Retinal pigment epithelial cell (primary cell): ENCODE data around the gene CCDC184.
A peak's percentile ranks its signal among the peaks of the same experiment; 100 is the strongest.

Experiments used
- DNase-seq: peaks from one replicate; pipeline ENCODE4 v3.0.0-alpha.2; 2010; ENCODE audit warnings: low read depth
- H3K4me3 ChIP-seq: 2 replicates; pipeline ENCODE4 v1.5.1; 2011; ENCODE audit warnings: mild to moderate bottlenecking, low read length, control low read depth, moderate library complexity
- CTCF ChIP-seq: conservative IDR thresholded peaks from 2 replicates; pipeline ENCODE4 v1.5.1; 2011; ENCODE audit warnings: low read depth, low read length, control low read depth, inconsistent platforms

Gene CCDC184

DNA sequence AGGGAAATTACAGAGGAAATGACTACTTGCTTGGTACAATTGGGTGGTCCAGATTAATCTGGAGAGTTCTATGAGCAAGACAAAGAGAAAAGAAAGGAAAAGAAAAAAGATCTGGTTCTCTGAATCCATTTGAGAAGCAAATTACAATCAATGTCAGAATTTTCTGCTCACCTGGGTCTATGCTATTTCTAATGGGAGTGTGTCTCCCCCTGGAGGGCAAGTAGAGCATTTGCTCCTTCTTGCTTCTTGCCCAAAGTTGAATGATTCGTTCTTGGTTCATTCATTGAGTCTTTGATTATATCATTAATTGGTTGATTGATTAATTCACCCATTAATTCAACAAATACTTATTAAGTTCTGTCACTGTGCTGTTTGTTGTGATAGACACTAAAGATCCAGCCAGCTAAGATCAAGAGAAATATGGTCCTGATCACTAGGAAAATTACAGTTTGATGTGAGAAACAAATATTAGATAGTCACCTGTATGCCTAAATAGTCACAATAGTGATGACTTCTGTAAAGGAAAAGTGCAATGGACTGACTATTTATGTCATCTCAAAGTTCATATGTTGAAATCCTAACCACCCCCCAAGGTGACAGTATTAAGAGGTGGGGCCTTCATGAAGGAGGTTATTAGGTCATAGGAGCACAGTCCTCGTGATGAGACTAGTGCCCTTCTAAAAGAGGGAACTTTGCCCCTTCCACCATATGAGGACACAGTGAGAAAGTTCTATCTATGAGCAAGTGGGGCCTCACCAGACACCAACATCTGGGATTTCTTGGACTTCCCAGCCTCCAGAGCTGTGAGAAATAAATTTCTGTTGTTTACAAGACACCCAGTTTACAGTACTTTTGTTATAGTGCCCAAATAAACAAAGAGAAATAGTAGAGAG lies 18.1 kb upstream of the CCDC184 start:
- H3K4me3 ChIP-seq = no peak overlapping the region
- peak; percentile 98 for TF ChIP-seq CTCF
- DNase-seq = no peak

- TF ChIP-seq CTCF = no peak
- DNase-seq = no peak
These were observed 14.4 kb upstream of the CCDC184 start for GRCh38 chr12:48169011-48169410.

GRCh38 chr12:48175613-48176416 lies 7.6 kb upstream of the CCDC184 start:
- no peak for TF ChIP-seq CTCF
- DNase-seq = no peak
- H3K4me3 ChIP-seq = no peak overlapping the region

More at GRCh38 chr12:48169011-48169410, 14.4 kb upstream of the CCDC184 start:
- no peak overlapping the region for H3K4me3 ChIP-seq

GRCh38 chr12:48176417-48176751 lies 7.1 kb upstream of the CCDC184 start:
- H3K4me3 ChIP-seq = no peak overlapping the region
- DNase-seq = no peak
- TF ChIP-seq CTCF = no peak

- no peak for DNase-seq
- no peak for TF ChIP-seq CTCF
- no peak overlapping the region for H3K4me3 ChIP-seq
These were observed 5.5 kb upstream of the CCDC184 start for GRCh38 chr12:48177982-48178381.

GRCh38 chr12:48179466-48179865 lies 4.0 kb upstream of the CCDC184 start:
- TF ChIP-seq CTCF = no peak
- DNase-seq = no peak
- no peak overlapping the region for H3K4me3 ChIP-seq

- TF ChIP-seq CTCF = no peak
- no peak for DNase-seq
- H3K4me3 ChIP-seq = no peak overlapping the region
These were observed 3.0 kb upstream of the CCDC184 start for GRCh38 chr12:48180424-48180823.
